Activated naive CD8-positive, alpha-beta T cell treated with anti-CD3 and anti-CD28 coated beads, Interleukin-2, amount 50 U/mL, for 24 hours (primary cell): ENCODE results near the gene SFI1.
"Not testable (repeated sequence)": the region's sequence is repeated elsewhere in the genome, so short reads cannot be mapped to it uniquely, and the experiment has no call there.

Source experiments
- ATAC-seq: fragments of 150-1000 bp; cut with Tn5 transposase; one replicate; pipeline ENCODE4 v1.10.0; 2021
- DNase-seq: peaks from one replicate; pipeline ENCODE4 v3.0.0; 2021
- H3K27ac Mint-ChIP-seq: one replicate; pipeline ENCODE4 v1.8.0; 2021; ENCODE audit warnings: mild to moderate bottlenecking, mixed read lengths
- H3K27me3 Mint-ChIP-seq: one replicate; pipeline ENCODE4 v1.8.0; 2021; ENCODE audit warnings: mixed read lengths
- H3K36me3 Mint-ChIP-seq: one replicate; pipeline ENCODE4 v1.8.0; 2021; ENCODE audit warnings: low read depth, mixed read lengths
- H3K4me1 Mint-ChIP-seq: one replicate; pipeline ENCODE4 v1.8.0; 2021; ENCODE audit warnings: mixed read lengths
- H3K4me3 Mint-ChIP-seq: one replicate; pipeline ENCODE4 v1.8.0; 2021; ENCODE audit warnings: mild to moderate bottlenecking, moderate library complexity, mixed read lengths
- H3K9me3 Mint-ChIP-seq: one replicate; pipeline ENCODE4 v1.8.0; 2021; ENCODE audit warnings: mixed read lengths

The SFI1 gene, protein sequence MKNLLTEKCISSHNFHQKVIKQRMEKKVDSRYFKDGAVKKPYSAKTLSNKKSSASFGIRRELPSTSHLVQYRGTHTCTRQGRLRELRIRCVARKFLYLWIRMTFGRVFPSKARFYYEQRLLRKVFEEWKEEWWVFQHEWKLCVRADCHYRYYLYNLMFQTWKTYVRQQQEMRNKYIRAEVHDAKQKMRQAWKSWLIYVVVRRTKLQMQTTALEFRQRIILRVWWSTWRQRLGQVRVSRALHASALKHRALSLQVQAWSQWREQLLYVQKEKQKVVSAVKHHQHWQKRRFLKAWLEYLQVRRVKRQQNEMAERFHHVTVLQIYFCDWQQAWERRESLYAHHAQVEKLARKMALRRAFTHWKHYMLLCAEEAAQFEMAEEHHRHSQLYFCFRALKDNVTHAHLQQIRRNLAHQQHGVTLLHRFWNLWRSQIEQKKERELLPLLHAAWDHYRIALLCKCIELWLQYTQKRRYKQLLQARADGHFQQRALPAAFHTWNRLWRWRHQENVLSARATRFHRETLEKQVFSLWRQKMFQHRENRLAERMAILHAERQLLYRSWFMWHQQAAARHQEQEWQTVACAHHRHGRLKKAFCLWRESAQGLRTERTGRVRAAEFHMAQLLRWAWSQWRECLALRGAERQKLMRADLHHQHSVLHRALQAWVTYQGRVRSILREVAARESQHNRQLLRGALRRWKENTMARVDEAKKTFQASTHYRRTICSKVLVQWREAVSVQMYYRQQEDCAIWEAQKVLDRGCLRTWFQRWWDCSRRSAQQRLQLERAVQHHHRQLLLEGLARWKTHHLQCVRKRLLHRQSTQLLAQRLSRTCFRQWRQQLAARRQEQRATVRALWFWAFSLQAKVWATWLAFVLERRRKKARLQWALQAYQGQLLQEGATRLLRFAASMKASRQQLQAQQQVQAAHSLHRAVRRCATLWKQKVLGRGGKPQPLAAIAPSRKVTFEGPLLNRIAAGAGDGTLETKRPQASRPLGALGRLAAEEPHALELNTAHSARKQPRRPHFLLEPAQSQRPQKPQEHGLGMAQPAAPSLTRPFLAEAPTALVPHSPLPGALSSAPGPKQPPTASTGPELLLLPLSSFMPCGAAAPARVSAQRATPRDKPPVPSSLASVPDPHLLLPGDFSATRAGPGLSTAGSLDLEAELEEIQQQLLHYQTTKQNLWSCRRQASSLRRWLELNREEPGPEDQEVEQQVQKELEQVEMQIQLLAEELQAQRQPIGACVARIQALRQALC

GRCh38 chr22:31496007-31496734, at the start of gene SFI1:
TSS of gene SFI1 (plus strand) at chr22:31496536. CDS start at chr22:31508285, 11,749 bp downstream.
- no peaks in the 10 kb centered on the region for H3K27me3 Mint-ChIP-seq
- H3K4me3 Mint-ChIP-seq: peak within 1 kb of the TSS; percentile 88
- peaks cover 60% of the 10 kb centered on the region for H3K4me1 Mint-ChIP-seq
- H3K27ac Mint-ChIP-seq: peak within 1 kb of the TSS; percentile 81
- no peaks in the 10 kb centered on the region for H3K9me3 Mint-ChIP-seq
- peak; percentile 96 for DNase-seq
- peak; percentile 91 for ATAC-seq
- H3K36me3 Mint-ChIP-seq: peaks cover 27% of the 10 kb centered on the region

- H3K36me3 Mint-ChIP-seq: peaks cover 51% of the 10 kb centered on the region
- no peak overlapping the region for H3K27ac Mint-ChIP-seq
Measured at GRCh38 chr22:31446767-31447166, 49.6 kb upstream of the SFI1 start.

DNA sequence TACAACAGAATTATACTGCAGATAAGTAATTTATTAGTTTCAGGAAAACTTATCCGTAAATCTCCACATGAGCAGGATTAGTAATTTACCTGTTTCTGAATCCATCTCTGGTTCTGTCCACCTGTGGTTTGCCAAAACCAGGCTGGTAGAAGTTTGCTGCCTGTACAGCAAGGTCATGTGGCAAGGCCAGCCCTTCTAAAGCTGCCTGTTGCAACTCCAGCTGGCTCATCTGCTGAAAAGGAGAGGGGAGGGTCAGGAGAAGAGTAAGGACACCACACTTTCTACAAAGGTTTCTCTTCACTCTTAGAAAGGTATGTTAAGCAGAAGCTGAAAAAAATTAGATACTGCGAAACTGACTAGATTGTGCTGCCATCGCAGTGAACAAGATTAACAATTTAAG, 49.0 kb upstream of the SFI1 start:
- H3K9me3 Mint-ChIP-seq: no peaks in the 10 kb centered on the region
- H3K4me3 Mint-ChIP-seq: no peak overlapping the region
- DNase-seq (no peak), ATAC-seq (no peak)
- H3K27ac Mint-ChIP-seq: no peak overlapping the region
- H3K27me3 Mint-ChIP-seq: no peaks in the 10 kb centered on the region
- peaks cover 48% of the 10 kb centered on the region for H3K36me3 Mint-ChIP-seq
- peaks cover 2% of the 10 kb centered on the region for H3K4me1 Mint-ChIP-seq

More at GRCh38 chr22:31446767-31447166, 49.6 kb upstream of the SFI1 start:
- Mint-ChIP-seq H3K27me3 (no peaks in the 10 kb centered on the region), H3K4me1 (no peaks in the 10 kb centered on the region), H3K4me3 (no peak overlapping the region), H3K9me3 (no peaks in the 10 kb centered on the region)
- ATAC-seq (no peak), DNase-seq (no peak)

DNA sequence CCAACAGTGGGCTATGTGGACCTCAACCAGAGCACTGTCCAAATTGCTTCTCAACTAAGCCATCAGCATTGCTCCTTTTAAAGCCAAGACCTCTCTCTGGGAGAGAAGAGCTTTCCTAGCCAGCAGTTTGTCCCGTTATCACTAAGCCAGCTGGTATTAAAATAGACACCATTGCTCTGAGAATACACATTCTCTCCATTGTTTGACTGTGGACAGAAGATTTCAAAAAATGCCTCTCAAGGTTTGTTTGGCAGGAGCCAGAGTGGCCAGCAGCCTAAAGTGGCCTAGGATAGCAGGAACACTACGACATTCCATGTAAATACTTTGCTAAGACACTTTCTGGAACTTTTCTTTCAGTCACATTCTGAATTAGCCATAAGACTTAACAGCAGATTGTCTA, 48.0 kb upstream of the SFI1 start:
- Mint-ChIP-seq H3K27ac (no peak overlapping the region), H3K27me3 (no peaks in the 10 kb centered on the region), H3K4me1 (peaks cover 3% of the 10 kb centered on the region), H3K36me3 (peaks cover 39% of the 10 kb centered on the region), H3K4me3 (no peak overlapping the region), H3K9me3 (no peaks in the 10 kb centered on the region)
- ATAC-seq (no peak), DNase-seq (no peak)

DNA sequence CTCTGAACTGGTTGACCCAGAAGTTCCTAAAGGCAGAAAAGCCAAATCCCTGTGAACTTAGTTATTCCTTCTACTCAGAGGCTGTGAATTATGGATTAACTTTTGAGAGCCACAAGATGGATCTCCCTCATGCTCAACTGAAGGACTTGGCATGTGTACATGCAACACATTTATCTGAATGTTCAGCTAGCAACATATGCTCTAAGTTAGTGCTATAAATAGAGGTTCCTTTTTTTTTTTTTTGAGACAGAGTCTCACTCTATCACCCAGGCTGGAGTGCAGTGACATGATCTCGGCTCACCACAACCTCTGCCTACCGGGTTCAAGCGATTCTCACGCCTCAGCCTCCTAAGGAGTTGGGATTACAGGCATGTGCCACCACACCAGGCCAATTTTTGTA, 46.8 kb upstream of the SFI1 start:
- ATAC-seq (no peak), DNase-seq (no peak)
- Mint-ChIP-seq H3K4me1 (peaks cover 3% of the 10 kb centered on the region), H3K4me3 (no peak overlapping the region), H3K9me3 (no peaks in the 10 kb centered on the region), H3K36me3 (peaks cover 37% of the 10 kb centered on the region), H3K27ac (no peak overlapping the region), H3K27me3 (no peaks in the 10 kb centered on the region)

GRCh38 chr22:31451709-31452571, 44.4 kb upstream of the SFI1 start:
- H3K27ac Mint-ChIP-seq: no peak overlapping the region
- H3K4me1 Mint-ChIP-seq: peaks cover 3% of the 10 kb centered on the region
- H3K4me3 Mint-ChIP-seq: no peak overlapping the region
- ATAC-seq (peak; percentile 61), DNase-seq (no peak)
- no peaks in the 10 kb centered on the region for H3K27me3 Mint-ChIP-seq
- H3K36me3 Mint-ChIP-seq: peaks cover 38% of the 10 kb centered on the region
- no peaks in the 10 kb centered on the region for H3K9me3 Mint-ChIP-seq

DNA sequence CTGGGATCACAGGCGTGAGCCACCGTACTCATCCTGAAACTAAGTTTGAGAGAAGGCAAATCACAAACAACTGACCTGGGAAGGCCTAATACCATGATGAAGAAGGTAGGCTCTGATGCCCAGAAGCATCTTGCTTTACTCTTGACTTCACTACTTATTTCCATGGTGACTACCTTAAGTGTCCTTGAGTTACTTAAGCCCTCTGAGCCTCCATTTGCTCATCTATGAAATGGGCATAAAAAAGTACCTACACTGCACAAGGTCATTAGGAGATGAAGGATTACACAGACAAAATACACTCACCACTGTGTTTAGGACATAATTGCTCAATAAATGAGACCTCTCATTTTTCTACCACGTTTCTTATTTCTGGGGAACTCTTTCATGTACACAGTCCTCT, 34.6 kb upstream of the SFI1 start:
- peaks cover 77% of the 10 kb centered on the region for H3K36me3 Mint-ChIP-seq
- ATAC-seq: no peak
- H3K27me3 Mint-ChIP-seq: no peaks in the 10 kb centered on the region

GRCh38 chr22:31465307-31465706, 31.0 kb upstream of the SFI1 start:
- Mint-ChIP-seq H3K27ac (no peak overlapping the region), H3K9me3 (no peaks in the 10 kb centered on the region), H3K4me1 (no peaks in the 10 kb centered on the region), H3K27me3 (no peaks in the 10 kb centered on the region), H3K4me3 (no peak overlapping the region), H3K36me3 (peaks cover 73% of the 10 kb centered on the region)
- no peak for ATAC-seq
- no peak for DNase-seq

More for the DNA sequence above, 34.6 kb upstream of the SFI1 start:
- H3K9me3 Mint-ChIP-seq: no peaks in the 10 kb centered on the region
- H3K4me1 Mint-ChIP-seq: no peaks in the 10 kb centered on the region
- DNase-seq: no peak
- no peak overlapping the region for H3K4me3 Mint-ChIP-seq
- no peak overlapping the region for H3K27ac Mint-ChIP-seq

DNA sequence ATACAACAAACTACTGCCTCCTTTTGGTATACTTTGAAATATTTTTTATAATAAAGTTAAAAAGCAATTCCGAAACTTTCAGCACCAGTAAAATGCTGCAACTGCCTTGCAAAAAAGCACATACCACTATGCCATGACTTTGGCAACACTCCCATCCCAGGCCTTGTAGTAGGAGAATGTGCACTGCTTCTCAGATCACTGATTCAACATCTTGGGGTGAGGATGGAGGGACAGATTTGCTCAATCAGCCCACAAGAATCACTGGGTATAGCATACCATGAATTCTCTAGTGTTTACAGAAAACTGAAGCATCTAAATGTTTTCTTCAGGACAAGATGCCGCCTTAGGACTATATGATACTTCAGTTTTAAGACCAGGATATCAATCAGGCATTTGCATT, 21.6 kb upstream of the SFI1 start:
- H3K9me3 Mint-ChIP-seq: no peaks in the 10 kb centered on the region

GRCh38 chr22:31475800-31476199, 20.5 kb upstream of the SFI1 start:
- no peak for ATAC-seq
- Mint-ChIP-seq H3K9me3 (no peaks in the 10 kb centered on the region), H3K4me3 (no peak overlapping the region), H3K4me1 (peaks cover 13% of the 10 kb centered on the region), H3K27me3 (no peaks in the 10 kb centered on the region), H3K36me3 (peaks cover 55% of the 10 kb centered on the region), H3K27ac (no peak overlapping the region)
- no peak for DNase-seq

More for the DNA sequence above, 21.6 kb upstream of the SFI1 start:
- H3K4me3 Mint-ChIP-seq: no peak overlapping the region
- H3K36me3 Mint-ChIP-seq: peaks cover 54% of the 10 kb centered on the region
- no peak overlapping the region for H3K27ac Mint-ChIP-seq
- peaks cover 13% of the 10 kb centered on the region for H3K4me1 Mint-ChIP-seq
- ATAC-seq (no peak), DNase-seq (no peak)
- no peaks in the 10 kb centered on the region for H3K27me3 Mint-ChIP-seq

GRCh38 chr22:31477329-31477728, 19.0 kb upstream of the SFI1 start:
- no peak for ATAC-seq
- Mint-ChIP-seq H3K9me3 (no peaks in the 10 kb centered on the region), H3K36me3 (peaks cover 56% of the 10 kb centered on the region), H3K4me3 (no peak overlapping the region), H3K27me3 (no peaks in the 10 kb centered on the region), H3K4me1 (peaks cover 13% of the 10 kb centered on the region), H3K27ac (no peak overlapping the region)
- no peak for DNase-seq

GRCh38 chr22:31481129-31481528, 15.2 kb upstream of the SFI1 start:
- Mint-ChIP-seq H3K27me3 (no peaks in the 10 kb centered on the region), H3K4me1 (peaks cover 29% of the 10 kb centered on the region), H3K27ac (no peak overlapping the region), H3K9me3 (no peaks in the 10 kb centered on the region), H3K4me3 (no peak overlapping the region), H3K36me3 (peaks cover 70% of the 10 kb centered on the region)
- no peak for ATAC-seq
- DNase-seq: no peak

GRCh38 chr22:31482470-31482869, 13.9 kb upstream of the SFI1 start:
- not testable (repeated sequence) for H3K27me3 Mint-ChIP-seq, H3K27ac Mint-ChIP-seq, ATAC-seq, H3K9me3 Mint-ChIP-seq, H3K4me3 Mint-ChIP-seq, DNase-seq
- Mint-ChIP-seq H3K36me3 (peaks cover 77% of the 10 kb centered on the region), H3K4me1 (peaks cover 31% of the 10 kb centered on the region)
